HEK293T (cell line): ENCODE data around the gene HES7.

ENCODE experiments used
- CTCF ChIA-PET: fragments of 350-600 bp; formaldehyde crosslinking; extraction: SDS; loops from one replicate; lab custom pipeline; 2021; ENCODE audit warnings: antibody characterized with exemption, inconsistent platforms; lab: Yijun Ruan, JAX
- POLR2A ChIA-PET: fragments of 350-600 bp; formaldehyde crosslinking; extraction: SDS; loops from one replicate; lab custom pipeline; 2020; ENCODE audit warnings: antibody characterized with exemption, inconsistent platforms; lab: Yijun Ruan, JAX
- DNase-seq: peaks from one replicate; pipeline ENCODE4 v3.0.0; 2012; ENCODE audit warnings: mixed read lengths; ENCODE audit errors: extremely low spot score
- ARNT ChIP-seq: fragments of 450-650 bp; IDR thresholded peaks from 2 replicates; pipeline ENCODE4 v1.6.1; 2017; ENCODE audit warnings: mild to moderate bottlenecking
- BHLHE40 ChIP-seq: fragments of 450-650 bp; IDR thresholded peaks from 2 replicates; pipeline ENCODE4 v1.6.1; 2016; ENCODE audit warnings: mild to moderate bottlenecking, moderate library complexity, borderline replicate concordance
- CTBP1 ChIP-seq: fragments of 450-650 bp; IDR thresholded peaks from 2 replicates; pipeline ENCODE4 v1.6.1; 2016; ENCODE audit warnings: borderline replicate concordance
- ELF4 ChIP-seq: fragments of 450-650 bp; IDR thresholded peaks from 2 replicates; pipeline ENCODE4 v1.6.1; 2017; ENCODE audit warnings: antibody characterized with exemption
- FOXA1 ChIP-seq: fragments of 450-650 bp; IDR thresholded peaks from 2 replicates; pipeline ENCODE4 v1.6.1; 2016; ENCODE audit warnings: mild to moderate bottlenecking
- FOXK2 ChIP-seq: fragments of 450-650 bp; IDR thresholded peaks from 2 replicates; pipeline ENCODE4 v1.6.1; 2016; ENCODE audit warnings: mild to moderate bottlenecking
- FOXM1 ChIP-seq: fragments of 450-650 bp; IDR thresholded peaks from 2 replicates; pipeline ENCODE4 v1.6.1; 2017; ENCODE audit warnings: mild to moderate bottlenecking, borderline replicate concordance
- HDGF ChIP-seq: fragments of 450-650 bp; IDR thresholded peaks from 2 replicates; pipeline ENCODE4 v1.6.1; 2017; ENCODE audit warnings: antibody characterized with exemption, borderline replicate concordance
- L3MBTL2 ChIP-seq: fragments of 450-650 bp; conservative IDR thresholded peaks from 2 replicates; pipeline ENCODE4 v1.6.1; 2016; ENCODE audit warnings: mild to moderate bottlenecking
- LEF1 ChIP-seq: fragments of 450-650 bp; IDR thresholded peaks from 2 replicates; pipeline ENCODE4 v1.6.1; 2017; ENCODE audit warnings: mild to moderate bottlenecking, borderline replicate concordance
- NFRKB ChIP-seq: fragments of 450-650 bp; IDR thresholded peaks from 2 replicates; pipeline ENCODE4 v1.6.1; 2016; ENCODE audit warnings: mild to moderate bottlenecking, moderate library complexity
- SP1 ChIP-seq: fragments of 450-650 bp; IDR thresholded peaks from 2 replicates; pipeline ENCODE4 v1.6.1; 2017
- SUZ12 ChIP-seq: fragments of 450-650 bp; IDR thresholded peaks from 2 replicates; pipeline ENCODE4 v1.6.1; 2016; ENCODE audit warnings: mild to moderate bottlenecking
- TARDBP ChIP-seq: fragments of 450-650 bp; IDR thresholded peaks from 2 replicates; pipeline ENCODE4 v1.6.1; 2016
- ZNF384 ChIP-seq: fragments of 450-650 bp; IDR thresholded peaks from 2 replicates; pipeline ENCODE4 v1.6.1; 2016
- TF ChIP-seq, protein P1 (sequence below): fragments of 450-650 bp; IDR thresholded peaks from 2 replicates; pipeline ENCODE4 v1.6.1; 2016

The HES7 gene

DNA sequence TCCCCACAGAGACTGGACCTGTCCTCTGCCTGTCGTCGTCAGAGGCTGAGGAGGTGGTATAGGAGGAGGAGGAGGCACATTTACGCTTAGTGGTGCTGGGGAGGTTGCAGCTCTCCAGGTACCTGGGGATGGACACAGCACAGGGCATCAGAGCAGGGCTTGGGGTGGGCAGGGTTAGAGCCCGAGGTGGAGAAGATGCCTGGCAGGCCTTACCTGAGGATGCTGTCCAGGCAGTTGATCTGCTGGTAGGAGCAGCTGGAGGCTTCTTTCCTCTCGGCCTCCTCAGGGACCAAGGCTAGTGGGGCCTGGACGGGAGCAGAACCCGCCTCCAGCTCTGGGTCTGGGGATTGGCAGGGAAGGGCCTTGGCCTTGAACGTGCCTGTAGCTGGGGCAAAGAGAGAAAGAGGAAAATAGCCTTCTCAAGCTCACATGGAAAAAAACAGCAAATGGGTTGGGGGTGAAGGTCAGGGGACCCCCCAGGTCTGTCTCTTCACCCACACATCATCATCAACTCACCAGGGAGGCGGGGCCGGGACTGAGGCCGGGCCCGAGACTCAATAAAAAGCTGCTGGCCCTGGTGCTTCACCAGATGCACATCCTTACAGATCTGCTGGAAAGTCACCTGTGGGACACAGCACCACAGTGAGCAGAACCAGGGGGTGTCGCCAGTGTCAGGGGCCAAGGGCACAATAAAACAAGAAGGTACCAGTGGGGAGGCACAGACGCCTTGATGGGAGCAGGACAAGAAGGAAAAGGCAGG lies 22.7 kb upstream of the HES7 start:
- ChIA-PET CTCF (no interaction called here), POLR2A (interaction anchor here (0.7 to 1.7 kb wide), 2 partner anchors 10 to 45 kb away, joined by 3 to 4 read pairs; no protein-coding TSS in a partner anchor)

DNA sequence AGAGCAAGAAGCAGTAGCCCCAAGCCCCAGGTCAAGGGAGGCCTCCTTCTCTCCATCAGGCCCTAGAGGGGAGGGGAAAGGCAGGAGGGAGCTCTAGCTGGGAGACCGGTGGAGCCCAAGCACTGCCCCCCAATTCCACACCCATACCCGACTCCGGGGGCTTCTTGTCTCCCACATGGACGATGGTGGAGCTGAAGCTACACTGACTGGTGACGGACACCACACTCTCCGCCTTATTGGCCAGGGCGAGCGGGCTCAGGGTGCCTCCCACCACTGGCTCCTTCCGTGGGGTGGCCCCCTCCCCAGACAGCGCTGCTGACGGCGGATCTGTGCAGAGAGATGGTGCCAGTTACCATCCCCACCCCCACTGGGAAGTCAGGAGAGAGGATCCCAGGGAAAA lies 21.9 kb upstream of the HES7 start:
- no peak for TF ChIP-seq TARDBP
- TF ChIP-seq NFRKB = no peak
- TF ChIP-seq, protein P1, sequence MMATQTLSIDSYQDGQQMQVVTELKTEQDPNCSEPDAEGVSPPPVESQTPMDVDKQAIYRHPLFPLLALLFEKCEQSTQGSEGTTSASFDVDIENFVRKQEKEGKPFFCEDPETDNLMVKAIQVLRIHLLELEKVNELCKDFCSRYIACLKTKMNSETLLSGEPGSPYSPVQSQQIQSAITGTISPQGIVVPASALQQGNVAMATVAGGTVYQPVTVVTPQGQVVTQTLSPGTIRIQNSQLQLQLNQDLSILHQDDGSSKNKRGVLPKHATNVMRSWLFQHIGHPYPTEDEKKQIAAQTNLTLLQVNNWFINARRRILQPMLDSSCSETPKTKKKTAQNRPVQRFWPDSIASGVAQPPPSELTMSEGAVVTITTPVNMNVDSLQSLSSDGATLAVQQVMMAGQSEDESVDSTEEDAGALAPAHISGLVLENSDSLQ = no peak
- no peak for TF ChIP-seq SUZ12
- TF ChIP-seq ARNT = no peak
- no peak for TF ChIP-seq ELF4
- no peak for TF ChIP-seq ZNF384
- no peak for TF ChIP-seq SP1
- no peak for TF ChIP-seq LEF1
- TF ChIP-seq FOXA1 = no peak
- TF ChIP-seq L3MBTL2 = no peak
- TF ChIP-seq BHLHE40 = no peak
- no peak for TF ChIP-seq FOXM1
- no peak for TF ChIP-seq FOXK2
- DNase-seq = no peak
- ChIA-PET CTCF (no interaction called here), POLR2A (interaction anchor here (1.7 kb wide), 1 partner anchor 46 kb away, joined by 3 read pairs; no protein-coding TSS in a partner anchor)

More for the DNA sequence above, 22.7 kb upstream of the HES7 start:
- DNase-seq = no peak
- TF ChIP-seq NFRKB = no peak
- no peak for TF ChIP-seq ZNF384
- TF ChIP-seq LEF1 = no peak
- TF ChIP-seq SUZ12 = no peak
- TF ChIP-seq FOXA1 = no peak
- no peak for TF ChIP-seq SP1
- no peak for TF ChIP-seq CTBP1
- TF ChIP-seq, protein P1 = no peak
- TF ChIP-seq HDGF = no peak
- TF ChIP-seq FOXK2 = no peak
- no peak for TF ChIP-seq TARDBP
- TF ChIP-seq FOXM1 = no peak
- TF ChIP-seq L3MBTL2 = no peak
- TF ChIP-seq ARNT = no peak
- TF ChIP-seq ELF4 = no peak
- TF ChIP-seq BHLHE40 = no peak

- POLR2A ChIA-PET = interaction anchor here (0.9 to 1.7 kb wide), 2 partner anchors 29 to 47 kb away, joined by 3 to 5 read pairs; no protein-coding TSS in a partner anchor
Measured at GRCh38 chr17:8144401-8145231, 20.7 kb upstream of the HES7 start.

DNA sequence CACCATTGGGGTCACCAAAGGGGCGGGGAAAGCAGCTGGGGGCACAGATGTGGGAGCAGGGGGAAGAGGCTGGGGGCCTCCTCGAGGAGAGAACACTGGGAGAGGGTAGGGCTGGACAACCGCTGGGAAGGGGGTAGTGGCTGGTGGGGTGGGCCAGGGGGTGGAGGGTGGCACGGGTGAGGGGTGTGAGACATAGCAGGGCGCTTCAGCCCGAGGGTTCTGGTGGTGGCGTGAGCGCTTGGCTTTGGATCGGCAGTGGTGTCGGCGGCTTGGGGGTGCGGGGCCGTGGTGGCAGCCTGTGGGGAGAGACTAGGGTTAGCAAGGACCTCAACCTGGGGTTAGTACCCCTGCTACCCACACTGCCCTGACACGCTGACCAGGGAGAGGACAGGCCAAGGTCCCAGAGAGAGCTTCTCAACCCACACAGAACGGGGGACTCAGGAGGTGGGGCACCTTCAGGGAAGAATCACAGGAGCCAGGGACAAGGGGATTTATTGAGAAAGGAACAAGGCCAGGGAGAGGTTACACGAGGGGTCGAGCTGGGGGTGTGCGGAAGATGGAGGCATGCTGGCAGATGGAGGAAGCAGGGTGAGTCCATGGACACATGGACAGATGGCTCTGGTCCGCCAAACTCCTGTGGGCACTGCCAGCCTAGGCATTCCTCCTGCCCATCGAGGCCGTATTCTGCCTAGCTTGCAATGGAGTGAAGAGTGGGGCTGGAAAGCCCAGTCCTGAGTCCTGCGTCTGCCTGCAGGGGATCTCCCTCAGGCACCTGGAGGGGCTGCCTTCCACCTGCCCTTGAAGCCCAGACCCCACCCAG lies 19.9 kb upstream of the HES7 start:
- no peak for DNase-seq
- no peak for TF ChIP-seq LEF1
- TF ChIP-seq L3MBTL2 = no peak
- TF ChIP-seq FOXA1 = no peak
- TF ChIP-seq HDGF = no peak
- TF ChIP-seq TARDBP = no peak
- no peak for TF ChIP-seq FOXM1
- TF ChIP-seq, protein P1 = no peak
- TF ChIP-seq SUZ12 = no peak
- no peak for TF ChIP-seq ZNF384
- TF ChIP-seq SP1 = no peak
- ChIA-PET CTCF (no interaction called here), POLR2A (no interaction called here)

More at GRCh38 chr17:8144401-8145231, 20.7 kb upstream of the HES7 start:
- TF ChIP-seq SUZ12 (no peak), FOXK2 (no peak), FOXM1 (no peak), CTBP1 (no peak), HDGF (no peak), ELF4 (no peak), BHLHE40 (no peak), NFRKB (no peak), ARNT (no peak), TARDBP (no peak), L3MBTL2 (no peak), ZNF384 (no peak), LEF1 (no peak), FOXA1 (no peak), SP1 (no peak)
- TF ChIP-seq, protein P1 = no peak
- CTCF ChIA-PET = no interaction called here
- no peak for DNase-seq
